ENCODE results near the gene NEAT1.

GRCh38 chr11:65423516-65424204 lies 1.1 kb downstream of the NEAT1 start:
- TF ChIP-seq POLR2A (IDR thresholded peaks at IDR 0.05): no peak
- TF ChIP-seq, protein P1, sequence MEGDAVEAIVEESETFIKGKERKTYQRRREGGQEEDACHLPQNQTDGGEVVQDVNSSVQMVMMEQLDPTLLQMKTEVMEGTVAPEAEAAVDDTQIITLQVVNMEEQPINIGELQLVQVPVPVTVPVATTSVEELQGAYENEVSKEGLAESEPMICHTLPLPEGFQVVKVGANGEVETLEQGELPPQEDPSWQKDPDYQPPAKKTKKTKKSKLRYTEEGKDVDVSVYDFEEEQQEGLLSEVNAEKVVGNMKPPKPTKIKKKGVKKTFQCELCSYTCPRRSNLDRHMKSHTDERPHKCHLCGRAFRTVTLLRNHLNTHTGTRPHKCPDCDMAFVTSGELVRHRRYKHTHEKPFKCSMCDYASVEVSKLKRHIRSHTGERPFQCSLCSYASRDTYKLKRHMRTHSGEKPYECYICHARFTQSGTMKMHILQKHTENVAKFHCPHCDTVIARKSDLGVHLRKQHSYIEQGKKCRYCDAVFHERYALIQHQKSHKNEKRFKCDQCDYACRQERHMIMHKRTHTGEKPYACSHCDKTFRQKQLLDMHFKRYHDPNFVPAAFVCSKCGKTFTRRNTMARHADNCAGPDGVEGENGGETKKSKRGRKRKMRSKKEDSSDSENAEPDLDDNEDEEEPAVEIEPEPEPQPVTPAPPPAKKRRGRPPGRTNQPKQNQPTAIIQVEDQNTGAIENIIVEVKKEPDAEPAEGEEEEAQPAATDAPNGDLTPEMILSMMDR (IDR thresholded peaks at IDR 0.05): no peak
